HG03354 (cell line): ENCODE results near the gene SLC19A2.
"Not testable (repeated sequence)": the region's sequence is repeated elsewhere in the genome, so short reads cannot be mapped to it uniquely, and the experiment has no call there.

ENCODE experiments used
- ATAC-seq: cut with Tn5 transposase; IDR thresholded peaks from one replicate; pipeline ENCODE4 v1.9.1; 2021; ENCODE audit warnings: mild to moderate bottlenecking; ENCODE audit not compliant: unreplicated experiment, poor library complexity, severe bottlenecking

Gene SLC19A2, protein sequence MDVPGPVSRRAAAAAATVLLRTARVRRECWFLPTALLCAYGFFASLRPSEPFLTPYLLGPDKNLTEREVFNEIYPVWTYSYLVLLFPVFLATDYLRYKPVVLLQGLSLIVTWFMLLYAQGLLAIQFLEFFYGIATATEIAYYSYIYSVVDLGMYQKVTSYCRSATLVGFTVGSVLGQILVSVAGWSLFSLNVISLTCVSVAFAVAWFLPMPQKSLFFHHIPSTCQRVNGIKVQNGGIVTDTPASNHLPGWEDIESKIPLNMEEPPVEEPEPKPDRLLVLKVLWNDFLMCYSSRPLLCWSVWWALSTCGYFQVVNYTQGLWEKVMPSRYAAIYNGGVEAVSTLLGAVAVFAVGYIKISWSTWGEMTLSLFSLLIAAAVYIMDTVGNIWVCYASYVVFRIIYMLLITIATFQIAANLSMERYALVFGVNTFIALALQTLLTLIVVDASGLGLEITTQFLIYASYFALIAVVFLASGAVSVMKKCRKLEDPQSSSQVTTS

DNA sequence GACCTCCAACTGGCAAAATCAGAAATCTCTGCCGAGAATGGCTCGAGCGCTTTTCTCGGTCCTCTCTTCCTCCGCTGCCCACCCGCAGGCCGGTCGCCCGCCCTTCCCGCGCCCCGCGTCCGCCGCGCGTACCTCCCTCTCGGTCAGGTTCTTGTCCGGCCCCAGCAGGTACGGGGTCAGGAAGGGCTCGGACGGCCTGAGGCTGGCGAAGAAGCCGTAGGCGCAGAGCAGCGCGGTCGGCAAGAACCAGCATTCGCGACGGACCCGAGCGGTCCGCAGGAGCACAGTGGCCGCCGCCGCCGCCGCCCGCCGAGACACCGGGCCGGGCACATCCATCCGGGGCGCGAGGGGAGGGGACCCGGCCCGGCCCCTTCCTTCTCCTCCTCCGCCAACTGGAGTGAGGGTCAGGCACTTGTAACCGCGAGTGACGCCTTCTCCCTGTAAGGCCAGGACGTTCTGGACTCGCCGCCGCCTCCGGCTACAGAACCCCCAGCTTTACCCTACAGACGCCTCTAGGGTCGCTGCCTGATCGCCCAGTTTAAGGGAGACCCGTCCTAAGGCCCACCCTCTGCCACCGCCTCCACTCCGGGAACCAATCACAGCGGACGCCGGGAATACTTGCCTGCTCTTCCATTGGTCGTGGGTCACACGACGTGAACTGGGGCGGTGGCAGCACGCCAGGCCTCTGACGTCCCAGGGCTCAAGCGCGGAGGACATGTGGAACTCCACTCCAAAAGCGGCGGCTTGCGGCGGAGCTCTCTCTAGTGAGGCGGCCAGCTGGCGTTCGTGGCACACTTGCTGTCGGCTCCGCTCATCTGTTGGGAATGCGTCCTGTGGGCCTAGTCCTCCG is at the start of gene SLC19A2:
Gene SLC19A2 (minus strand): TSS at position 514 of the 850 bp plus-strand sequence. CDS start 178 bp downstream, at position 336.
- ATAC-seq, result peak; percentile 99

DNA sequence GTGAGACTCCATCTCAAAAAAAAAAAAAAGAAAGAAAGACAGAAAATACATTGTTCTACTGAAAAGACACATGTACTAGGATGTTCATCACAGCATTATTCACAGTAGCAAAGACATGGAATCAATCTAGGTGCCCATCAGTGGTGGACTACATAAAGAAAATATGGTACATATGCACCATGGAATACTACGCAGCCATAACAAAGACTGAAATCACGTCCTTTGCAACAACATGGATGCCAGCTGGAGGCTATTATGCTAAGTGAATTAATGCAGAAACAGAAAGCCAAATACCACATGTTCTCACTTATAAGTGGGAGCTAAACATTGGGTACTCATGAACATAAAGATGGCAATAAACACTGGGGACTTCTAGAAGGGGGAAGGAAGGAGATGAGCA is 48.9 kb upstream of the SLC19A2 start:
- no peak for ATAC-seq

- ATAC-seq, result not testable (repeated sequence)
These were observed 47.9 kb upstream of the SLC19A2 start for GRCh38 chr1:169533528-169534190.

DNA sequence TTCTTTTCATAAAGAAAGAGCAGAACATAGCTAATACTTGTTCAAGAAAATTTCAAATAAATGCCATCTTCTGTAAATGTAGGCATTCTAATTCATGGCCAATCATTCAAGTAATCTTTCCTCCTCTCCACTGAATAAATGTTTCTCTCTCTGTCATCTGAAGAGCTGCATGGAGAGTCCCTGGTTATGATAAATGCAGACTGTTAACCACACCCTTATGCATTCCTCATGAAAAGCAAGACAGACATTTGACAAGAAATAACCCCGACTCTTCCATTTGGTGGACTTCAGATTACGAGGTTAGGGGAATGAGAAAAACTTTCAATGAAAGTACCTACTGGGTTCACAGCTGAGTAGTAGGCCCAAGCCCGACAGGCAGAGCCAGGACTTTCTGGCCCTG is 44.7 kb upstream of the SLC19A2 start:
- ATAC-seq, result no peak

DNA sequence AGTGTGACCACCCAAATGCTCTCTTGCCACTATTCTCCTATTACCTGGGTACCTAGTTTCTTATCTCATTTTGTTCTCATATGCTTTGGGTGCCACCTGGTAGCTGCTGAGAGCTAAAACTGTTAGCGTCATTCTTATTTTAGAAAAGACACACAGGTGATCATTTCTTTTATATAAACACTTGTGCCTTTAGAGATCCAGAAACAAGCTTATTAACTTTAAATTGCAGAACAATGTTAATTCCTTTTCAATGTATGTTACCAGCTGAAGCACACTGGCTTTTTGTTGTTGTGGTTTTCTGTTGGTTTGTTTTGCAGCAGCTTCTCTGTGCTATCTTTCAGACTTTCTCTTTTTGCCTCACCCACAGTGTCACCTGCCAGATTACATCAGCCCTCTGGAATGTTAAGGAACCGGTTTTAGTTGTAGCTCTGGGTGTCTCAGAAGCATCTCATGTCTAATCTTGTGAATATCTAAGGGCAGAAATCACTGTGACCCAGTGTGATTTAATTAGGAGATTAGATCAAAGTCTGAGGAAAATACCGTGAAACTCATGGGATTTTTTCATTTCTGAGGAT is 43.4 kb upstream of the SLC19A2 start:
- no peak for ATAC-seq

DNA sequence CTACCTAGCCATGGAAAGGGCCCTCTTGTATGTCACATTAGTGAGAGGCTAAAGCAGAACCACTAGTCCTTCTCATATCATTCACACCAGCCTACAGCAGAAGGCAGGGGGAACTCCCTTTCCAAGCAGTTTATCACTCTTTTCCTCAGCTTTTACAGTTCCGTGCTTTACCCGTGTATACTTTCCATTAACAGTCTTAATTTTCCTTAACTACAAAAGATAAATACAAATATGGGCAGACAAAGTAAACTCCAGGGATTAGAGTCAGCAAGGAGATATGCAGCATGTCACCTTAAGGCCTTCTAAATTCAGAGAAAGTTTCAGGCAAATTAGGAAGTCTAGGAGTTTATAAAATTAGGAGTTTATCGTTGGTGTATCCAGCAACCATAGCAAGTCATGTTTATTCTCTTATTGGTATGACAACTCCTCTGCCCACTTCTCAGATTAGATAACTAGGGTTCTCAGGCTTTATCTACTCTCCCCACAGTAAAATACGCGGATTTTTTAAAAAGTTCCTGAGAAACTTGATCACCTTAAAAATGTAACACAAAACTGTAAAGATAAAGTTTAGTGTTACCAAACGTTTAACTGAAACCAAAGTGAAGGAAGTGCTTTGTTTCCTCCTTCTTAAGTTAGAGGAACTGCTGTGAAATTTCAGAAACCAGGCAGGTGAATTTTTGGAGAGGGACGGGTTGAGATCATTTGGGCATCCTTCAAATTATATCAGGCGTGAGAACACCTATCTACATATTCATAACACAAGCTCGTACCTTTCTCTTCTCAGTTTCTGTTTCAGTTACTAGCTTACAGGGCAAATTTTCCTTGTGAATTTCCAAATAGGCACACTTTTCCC is 42.7 kb upstream of the SLC19A2 start:
- peak; percentile 51 for ATAC-seq

- ATAC-seq, result no peak
These were observed 41.9 kb upstream of the SLC19A2 start for GRCh38 chr1:169527451-169528214.

DNA sequence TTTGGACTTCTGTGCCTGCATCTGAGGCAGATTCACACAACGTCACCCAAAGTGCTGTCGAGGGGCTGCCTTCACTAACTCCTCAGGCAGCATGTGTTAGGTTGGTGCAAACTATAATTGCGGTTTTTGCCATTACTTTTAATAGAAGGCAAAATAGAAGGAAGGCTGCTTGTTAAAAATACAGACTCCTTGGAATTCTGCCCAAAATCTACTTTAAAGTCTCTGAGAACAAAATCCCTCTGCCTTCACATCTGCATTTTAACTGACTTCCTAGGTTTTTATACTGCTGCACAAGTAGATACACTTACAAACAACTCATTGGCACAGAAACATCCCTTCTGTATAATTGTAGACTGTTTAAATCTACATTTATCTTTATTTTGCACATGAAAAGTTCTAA is 41.3 kb upstream of the SLC19A2 start:
- ATAC-seq, result no peak

- ATAC-seq, result no peak
These were observed 40.5 kb upstream of the SLC19A2 start for GRCh38 chr1:169526120-169526832.

GRCh38 chr1:169525391-169525790 is 39.6 kb upstream of the SLC19A2 start:
- no peak for ATAC-seq

DNA sequence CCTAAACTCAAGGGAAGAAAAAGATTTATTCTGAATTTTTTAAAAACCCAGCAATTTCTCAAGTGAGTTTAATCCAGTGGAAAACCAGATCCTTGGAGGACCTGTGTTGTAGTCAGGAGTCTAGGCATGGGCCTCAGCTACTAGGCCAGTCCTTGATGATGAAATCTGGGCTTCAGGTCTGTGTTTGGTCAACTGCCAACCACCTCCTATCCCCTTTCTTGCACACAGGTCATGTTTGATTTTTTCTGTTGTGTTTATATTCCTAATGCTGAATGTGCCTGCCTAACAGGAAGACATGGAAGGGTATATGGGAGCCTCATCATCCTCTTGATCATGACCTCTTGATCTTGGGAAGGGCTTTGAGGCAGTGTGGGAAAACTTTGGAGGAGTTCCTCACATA is 38.2 kb upstream of the SLC19A2 start:
- ATAC-seq, result no peak

GRCh38 chr1:169521226-169521625 is 35.5 kb upstream of the SLC19A2 start:
- no peak for ATAC-seq

DNA sequence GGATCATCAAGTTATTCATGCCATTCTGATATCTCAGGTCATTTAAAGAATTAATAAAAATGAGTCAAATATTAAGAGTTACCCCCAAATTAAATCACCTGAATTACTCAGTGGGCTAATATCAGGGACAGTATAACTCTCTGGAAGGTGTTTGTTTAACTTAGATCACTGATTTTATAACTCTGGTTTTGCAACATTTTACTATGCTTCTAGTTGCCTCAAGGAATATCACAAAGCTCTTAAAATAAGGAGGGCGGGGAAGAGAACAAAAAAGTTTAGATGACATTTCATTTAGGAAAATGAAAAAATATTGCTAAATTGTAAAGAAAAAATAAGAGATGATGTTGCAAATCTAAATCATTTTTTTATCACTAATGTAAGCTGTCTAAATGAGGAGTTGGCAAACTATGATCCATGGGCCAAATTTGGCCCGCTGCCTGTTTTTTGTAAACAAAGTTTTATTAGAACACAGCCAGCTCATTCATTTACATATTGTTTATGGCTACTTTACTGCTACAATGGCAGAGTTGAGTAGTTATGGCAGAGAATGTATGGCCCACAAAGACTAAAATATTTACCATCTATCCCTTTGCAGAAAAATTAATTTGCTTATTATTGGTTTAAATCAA is 31.9 kb upstream of the SLC19A2 start:
- no peak for ATAC-seq

GRCh38 chr1:169515641-169516040 is 29.9 kb upstream of the SLC19A2 start:
- ATAC-seq, result no peak

- no peak for ATAC-seq
These were observed 29.0 kb upstream of the SLC19A2 start for GRCh38 chr1:169514566-169515270.

DNA sequence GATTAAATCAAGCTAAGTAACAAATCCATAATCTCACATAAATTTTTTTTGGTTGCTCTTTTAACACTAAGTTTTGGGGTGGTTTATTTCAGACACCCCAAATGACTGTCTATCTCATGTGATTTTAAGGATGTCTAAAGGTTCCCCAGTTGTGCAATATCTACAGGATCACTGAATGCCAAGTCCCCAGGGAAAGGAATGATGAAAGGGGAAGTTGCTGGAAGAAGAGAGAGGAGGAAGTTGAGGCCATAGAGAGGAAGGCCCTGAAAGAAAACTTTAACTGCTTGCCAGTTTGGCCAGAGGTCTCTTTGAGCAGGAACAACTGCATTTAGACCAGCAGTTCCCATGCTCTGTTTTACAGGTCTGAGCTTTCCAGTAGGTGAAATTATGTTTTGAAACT is 27.5 kb upstream of the SLC19A2 start:
- ATAC-seq, result no peak
